Osteoblast (primary cell): Measurements from ENCODE around the gene ABCB9. TPM values are rescaled to one million over a fixed set of nuclear protein-coding genes. Genes with fewer than 3 reads are reported as not detected.

Source experiments
- DNase-seq: peaks from one replicate; pipeline ENCODE4 v3.0.0; 2011; ENCODE audit warnings: low spot score, mixed read lengths; ENCODE audit not compliant: insufficient read length; ENCODE audit errors: missing footprints
- H2AFZ ChIP-seq: 2 replicates; pipeline ENCODE4 v1.6.0; 2011; ENCODE audit warnings: mild to moderate bottlenecking, low read length
- H3K27ac ChIP-seq: 2 replicates; pipeline ENCODE4 v1.5.1; 2011; ENCODE audit warnings: mild to moderate bottlenecking, low read depth, low read length, moderate library complexity
- H3K27me3 ChIP-seq: 2 replicates; pipeline ENCODE4 v1.6.0; 2012; ENCODE audit warnings: mild to moderate bottlenecking, control low read depth, inconsistent platforms, low read length, moderate library complexity; ENCODE audit not compliant: insufficient read depth
- H3K36me3 ChIP-seq: 2 replicates; pipeline ENCODE4 v1.5.1; 2011; ENCODE audit warnings: mild to moderate bottlenecking, low read length, control low read depth, moderate library complexity; ENCODE audit not compliant: insufficient read depth
- H3K4me1 ChIP-seq: 2 replicates; pipeline ENCODE4 v1.5.1; 2011; ENCODE audit warnings: mild to moderate bottlenecking, low read length, control low read depth, moderate library complexity; ENCODE audit not compliant: insufficient read depth
- H3K4me2 ChIP-seq: 2 replicates; pipeline ENCODE4 v1.6.0; 2011; ENCODE audit warnings: mild to moderate bottlenecking, low read length; ENCODE audit not compliant: insufficient read depth
- H3K4me3 ChIP-seq: fragments of 200-600 bp; sonication (generic); 3 replicates; pipeline ENCODE4 v1.5.1; 2012; ENCODE audit warnings: mild to moderate bottlenecking, low read length, inconsistent platforms; ENCODE audit not compliant: insufficient read depth
- H3K79me2 ChIP-seq: 2 replicates; pipeline ENCODE4 v1.6.0; 2012; ENCODE audit warnings: mild to moderate bottlenecking, low read length, control low read depth, inconsistent platforms; ENCODE audit not compliant: insufficient read depth
- H3K9me3 ChIP-seq: 2 replicates; pipeline ENCODE4 v1.5.1; 2011; ENCODE audit warnings: low read depth, low read length, control low read depth
- H4K20me1 ChIP-seq: 2 replicates; pipeline ENCODE4 v1.6.0; 2012; ENCODE audit warnings: mild to moderate bottlenecking, low read length, control low read depth; ENCODE audit not compliant: insufficient read depth
- CTCF ChIP-seq: IDR thresholded peaks from 2 replicates; pipeline ENCODE4 v1.5.1; 2011; ENCODE audit warnings: mild to moderate bottlenecking, low read depth, low read length, moderate library complexity; ENCODE audit errors: extremely low read depth
- total RNA-seq: library from RNA; depleted of rRNA; stranded (reverse); fragments of >200 nt; gene quantifications from 2 replicates; pipeline ENCODE4 v1.2.3, GENCODE V29; 2012

Gene ABCB9
- total RNA-seq, 1 donor: 11.9 TPM

DNA sequence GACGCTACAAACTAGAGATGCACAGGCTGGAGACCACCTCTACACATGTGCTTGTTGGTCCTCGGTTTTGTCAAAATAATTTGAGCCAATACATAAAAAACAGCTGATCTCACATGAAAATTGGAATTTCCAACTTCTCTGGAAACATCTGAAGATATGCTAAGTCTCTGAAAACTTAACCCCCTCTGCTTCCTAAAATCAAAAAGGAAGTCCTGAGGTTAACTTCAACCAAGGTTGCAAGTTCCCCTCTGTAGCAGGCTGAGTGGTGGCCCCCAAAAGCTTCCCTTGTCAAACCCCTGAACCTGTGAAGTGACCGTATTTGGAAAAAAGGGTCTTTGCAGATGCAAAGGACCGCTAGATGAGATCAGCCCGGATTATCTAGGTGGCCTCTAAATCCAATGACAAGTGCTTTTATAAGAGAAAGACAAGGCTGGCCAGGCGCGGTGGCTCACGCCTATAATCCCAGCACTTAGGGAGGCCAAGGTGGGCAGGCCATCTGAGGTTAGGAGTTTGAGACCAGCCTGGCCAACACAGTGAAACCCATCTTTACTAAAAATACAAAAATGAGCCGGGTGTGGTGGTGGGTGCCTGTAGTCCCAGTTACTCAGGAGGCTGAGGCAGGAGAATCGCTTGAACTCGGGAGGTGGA, 38.4 kb downstream of the ABCB9 start:
- Histone ChIP-seq H3K4me2 (no peak overlapping the region), H3K4me1 (no peaks in the 10 kb centered on the region), H4K20me1 (no peaks in the 10 kb centered on the region), H2AFZ (no peak overlapping the region), H3K4me3 (no peak overlapping the region), H3K27ac (no peak overlapping the region), H3K36me3 (peaks cover 6% of the 10 kb centered on the region), H3K9me3 (no peaks in the 10 kb centered on the region), H3K27me3 (no peaks in the 10 kb centered on the region), H3K79me2 (no peaks in the 10 kb centered on the region)
- DNase-seq: no peak
- TF ChIP-seq CTCF: no peak

GRCh38 chr12:122921917-122922316, 44.3 kb downstream of the ABCB9 start:
- no peaks in the 10 kb centered on the region for H3K79me2 ChIP-seq
- DNase-seq: peak; percentile 71
- no peaks in the 10 kb centered on the region for H3K27me3 ChIP-seq
- H3K27ac ChIP-seq: no peak overlapping the region
- no peak for TF ChIP-seq CTCF
- H3K4me1 ChIP-seq: no peaks in the 10 kb centered on the region
- H3K36me3 ChIP-seq: no peaks in the 10 kb centered on the region
- peaks cover 4% of the 10 kb centered on the region for H4K20me1 ChIP-seq
- H3K4me2 ChIP-seq: no peak overlapping the region
- no peak overlapping the region for H2AFZ ChIP-seq
- no peak overlapping the region for H3K4me3 ChIP-seq
- no peaks in the 10 kb centered on the region for H3K9me3 ChIP-seq

- Histone ChIP-seq H3K27me3 (no peaks in the 10 kb centered on the region), H3K27ac (no peak overlapping the region), H3K4me3 (no peak overlapping the region), H3K9me3 (no peaks in the 10 kb centered on the region), H4K20me1 (peaks cover 4% of the 10 kb centered on the region), H3K4me1 (peaks cover 4% of the 10 kb centered on the region), H3K36me3 (no peaks in the 10 kb centered on the region), H2AFZ (no peak overlapping the region), H3K79me2 (no peaks in the 10 kb centered on the region), H3K4me2 (no peak overlapping the region)
- TF ChIP-seq CTCF: no peak
- no peak for DNase-seq
Observed at GRCh38 chr12:122920687-122921086, 45.6 kb downstream of the ABCB9 start.

DNA sequence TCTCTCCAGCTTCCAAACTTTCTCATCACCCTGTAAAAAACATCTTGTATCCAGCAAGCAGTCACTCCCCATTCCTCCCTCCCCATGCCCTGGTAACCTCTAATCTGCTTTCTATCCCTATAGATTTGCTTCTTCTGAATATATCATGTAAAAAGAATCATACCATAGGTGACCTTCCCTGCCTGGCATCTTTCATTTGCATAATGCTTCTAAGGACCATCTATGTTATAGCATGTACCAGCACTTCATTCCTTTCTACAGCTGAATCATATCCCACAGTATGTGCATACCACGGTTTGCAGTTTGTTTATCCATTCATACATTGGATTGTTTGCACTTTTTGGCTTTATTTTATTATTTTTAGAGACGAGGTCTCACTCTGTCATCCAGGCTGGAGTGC, 47.4 kb downstream of the ABCB9 start:
- Histone ChIP-seq H3K27me3 (no peaks in the 10 kb centered on the region), H3K9me3 (no peaks in the 10 kb centered on the region), H3K4me3 (no peak overlapping the region), H3K4me1 (peaks cover 4% of the 10 kb centered on the region), H3K27ac (no peak overlapping the region), H3K4me2 (no peak overlapping the region), H4K20me1 (peaks cover 4% of the 10 kb centered on the region), H3K79me2 (no peaks in the 10 kb centered on the region), H2AFZ (no peak overlapping the region), H3K36me3 (no peaks in the 10 kb centered on the region)
- TF ChIP-seq CTCF: no peak
- DNase-seq: no peak
